Prostate gland (tissue), 2 donors: ENCODE data around the gene SSH2. TPM values are rescaled to one million over a fixed set of nuclear protein-coding genes. Genes with fewer than 3 reads are reported as not detected.
"Not testable (repeated sequence)": the region's sequence is repeated elsewhere in the genome, so short reads cannot be mapped to it uniquely, and the experiment has no call there.

ENCODE experiments used
- DNase-seq: peaks from one replicate; pipeline ENCODE4 v3.0.0-alpha.2; 2019; ENCODE audit warnings: low spot score
- H3K27ac ChIP-seq, 2 donors: fragments of 200-600 bp; sonication (generic); 2 replicates each; pipeline ENCODE4 v1.5.1; 2017 to 2019
- H3K27me3 ChIP-seq: fragments of 200-600 bp; sonication (generic); replicated peaks from 2 replicates; pipeline ENCODE4 v1.5.1; 2019; ENCODE audit not compliant: insufficient read depth
- H3K36me3 ChIP-seq, 2 donors: fragments of 200-600 bp; sonication (generic); 1 replicate in 1 of 2; 2 replicates in 1 of 2; pipeline versions ENCODE4 v1.5.1 to v1.8.1; 2017 to 2019
- H3K4me1 ChIP-seq: fragments of 200-600 bp; sonication (generic); replicated peaks from 2 replicates; pipeline ENCODE4 v1.5.1; 2019
- H3K4me3 ChIP-seq, 2 donors: fragments of 200-600 bp; sonication (generic); 2 replicates each; pipeline ENCODE4 v1.5.1; 2017 to 2019
- H3K9me3 ChIP-seq: fragments of 200-600 bp; sonication (generic); 2 replicates; pipeline ENCODE4 v1.5.1; 2017
- POLR2A ChIP-seq: fragments of 450-650 bp; IDR thresholded peaks from one replicate; pipeline ENCODE4 v1.6.1; 2016; ENCODE audit warnings: antibody characterized with exemption, mild to moderate bottlenecking
- POLR2AphosphoS5 ChIP-seq: sonication (generic); formaldehyde crosslinking; IDR thresholded peaks from one replicate; pipeline ENCODE4 v1.6.1; 2017; ENCODE audit warnings: antibody characterized with exemption
- WGBS: methylation state at CpG from one replicate; pipeline ENCODE4 v1.1.5; 2018; 5-methylcytosine and 5-hydroxymethylcytosine counted together
- intact Hi-C: fragments of 100-400 bp; cut with DNase I; formaldehyde crosslinking; loops from one replicate; pipeline ENCODE4 v1.14.2; 2022
- total RNA-seq, 2 donors: library from RNA; depleted of rRNA; stranded (reverse); fragments of >200 nt; gene quantifications; one replicate each; pipeline ENCODE4 v1.1.0, GENCODE V29; 2016
- TF ChIP-seq, protein P1 (sequence below), 4 experiments: fragments of 200-600 bp in 2 of 4; fragments of 450-650 bp in 2 of 4; sonication (generic) in 2 of 4; IDR thresholded peaks; 1 replicate in 3 of 4; 2 replicates in 1 of 4; pipeline ENCODE4 v1.5.1; 2016 to 2019; ENCODE audit warnings: antibody characterized with exemption in 4 of 4, mild to moderate bottlenecking in 2 of 4, moderate library complexity in 2 of 4

SSH2 gene
- total RNA-seq, 2 donors from 2014 or later: 10.1 to 27.5 TPM

DNA sequence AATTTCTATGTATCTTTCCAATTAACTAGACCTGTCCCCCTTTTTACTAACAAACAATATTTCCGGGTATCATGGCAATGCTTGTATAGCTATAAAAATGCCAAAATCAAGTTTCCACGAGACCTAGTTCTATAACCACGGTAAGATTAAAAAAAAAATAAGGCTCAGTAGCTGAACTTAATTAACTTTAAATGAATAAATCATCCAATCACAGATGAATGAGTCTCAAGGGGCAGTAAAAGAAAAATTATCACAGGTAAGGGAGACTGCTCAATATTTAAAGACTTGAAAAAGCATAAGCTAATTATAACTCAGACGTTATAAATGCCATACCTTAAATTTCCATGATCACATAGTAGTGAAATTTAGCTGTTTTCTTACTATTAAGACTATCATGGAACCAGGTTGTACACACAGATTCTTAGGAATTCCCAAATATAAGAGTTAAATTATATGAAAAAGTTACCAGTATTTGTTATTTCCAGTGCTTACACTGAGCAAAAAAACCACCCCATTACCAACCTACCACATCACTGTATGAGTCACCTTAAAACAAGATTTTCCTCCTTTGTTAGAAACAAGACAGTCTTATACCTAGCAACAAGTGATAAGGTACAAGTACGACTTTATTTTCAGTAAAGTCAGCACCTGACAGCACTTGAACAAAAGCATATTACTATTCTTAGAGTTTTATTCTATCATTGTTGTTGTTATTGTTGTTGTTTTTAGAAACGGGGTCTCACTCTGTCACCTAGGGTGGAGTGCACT, 20.6 kb downstream of the SSH2 start:
- H3K4me1 ChIP-seq: no peaks in the 10 kb centered on the region
- TF ChIP-seq POLR2AphosphoS5: no peak
- TF ChIP-seq POLR2A: no peak
- TF ChIP-seq, protein P1, sequence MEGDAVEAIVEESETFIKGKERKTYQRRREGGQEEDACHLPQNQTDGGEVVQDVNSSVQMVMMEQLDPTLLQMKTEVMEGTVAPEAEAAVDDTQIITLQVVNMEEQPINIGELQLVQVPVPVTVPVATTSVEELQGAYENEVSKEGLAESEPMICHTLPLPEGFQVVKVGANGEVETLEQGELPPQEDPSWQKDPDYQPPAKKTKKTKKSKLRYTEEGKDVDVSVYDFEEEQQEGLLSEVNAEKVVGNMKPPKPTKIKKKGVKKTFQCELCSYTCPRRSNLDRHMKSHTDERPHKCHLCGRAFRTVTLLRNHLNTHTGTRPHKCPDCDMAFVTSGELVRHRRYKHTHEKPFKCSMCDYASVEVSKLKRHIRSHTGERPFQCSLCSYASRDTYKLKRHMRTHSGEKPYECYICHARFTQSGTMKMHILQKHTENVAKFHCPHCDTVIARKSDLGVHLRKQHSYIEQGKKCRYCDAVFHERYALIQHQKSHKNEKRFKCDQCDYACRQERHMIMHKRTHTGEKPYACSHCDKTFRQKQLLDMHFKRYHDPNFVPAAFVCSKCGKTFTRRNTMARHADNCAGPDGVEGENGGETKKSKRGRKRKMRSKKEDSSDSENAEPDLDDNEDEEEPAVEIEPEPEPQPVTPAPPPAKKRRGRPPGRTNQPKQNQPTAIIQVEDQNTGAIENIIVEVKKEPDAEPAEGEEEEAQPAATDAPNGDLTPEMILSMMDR (IDR thresholded peaks at IDR 0.05): no peak
- no peaks in the 10 kb centered on the region for H3K9me3 ChIP-seq
- no peak overlapping the region for H3K4me3 ChIP-seq
- H3K27ac ChIP-seq: no peak overlapping the region
- intact Hi-C loops: no loop called here
- H3K36me3 ChIP-seq: no peaks in the 10 kb centered on the region
- 68% methylated on average over 6 of the region's 6 CpGs for WGBS
- no peak for DNase-seq
- no peaks in the 10 kb centered on the region for H3K27me3 ChIP-seq

DNA sequence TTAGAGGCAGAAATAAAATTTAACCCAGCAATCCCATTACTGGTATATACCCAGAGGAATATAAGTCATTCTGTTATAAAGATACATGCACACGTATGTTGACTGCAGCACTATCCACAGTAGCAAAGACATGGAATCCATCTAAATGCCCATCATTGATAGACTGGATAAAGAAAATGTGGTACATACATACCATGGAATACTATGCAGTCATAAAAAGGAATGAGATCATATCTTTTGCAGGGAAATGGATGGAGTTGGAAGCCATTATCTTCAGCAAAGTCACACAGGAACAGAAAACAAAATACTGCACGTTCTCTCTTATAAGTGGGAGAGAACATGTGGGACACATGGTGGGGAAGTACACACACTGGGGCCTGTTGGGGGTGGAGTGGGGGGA, 23.1 kb downstream of the SSH2 start:
- Histone ChIP-seq H3K9me3 (no peaks in the 10 kb centered on the region), H3K27me3 (no peaks in the 10 kb centered on the region), H3K27ac (no peak overlapping the region), H3K36me3 (no peaks in the 10 kb centered on the region), H3K4me1 (no peaks in the 10 kb centered on the region), H3K4me3 (no peak overlapping the region)
- intact Hi-C loops: no loop called here
- no peak for DNase-seq
- WGBS: 98% methylated on average over 2 of the region's 2 CpGs
- TF ChIP-seq POLR2AphosphoS5 (no peak), POLR2A (no peak)
- TF ChIP-seq, protein P1 (IDR thresholded peaks at IDR 0.05): no peak

DNA sequence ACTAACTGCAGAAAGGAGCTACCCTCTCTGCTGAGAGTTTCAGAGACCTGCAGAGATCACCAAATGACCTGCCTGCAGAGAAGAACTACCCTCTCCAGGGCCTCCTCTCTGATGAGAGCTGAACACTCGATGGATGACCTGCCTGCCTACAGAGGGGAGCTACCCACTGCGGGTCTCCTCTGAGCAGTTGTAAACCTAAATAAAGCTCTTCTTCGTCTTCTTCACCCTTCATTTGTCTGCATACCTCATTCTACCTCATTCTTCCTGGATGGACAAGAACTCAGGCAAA, 24.2 kb downstream of the SSH2 start:
- intact Hi-C loops: no loop called here
- no peak overlapping the region for H3K4me3 ChIP-seq
- DNase-seq: no peak
- 93% methylated on average over 3 of the region's 3 CpGs for WGBS
- H3K36me3 ChIP-seq: no peaks in the 10 kb centered on the region
- no peaks in the 10 kb centered on the region for H3K4me1 ChIP-seq
- TF ChIP-seq POLR2AphosphoS5: no peak
- TF ChIP-seq, protein P1 (IDR thresholded peaks at IDR 0.05): no peak
- TF ChIP-seq POLR2A: no peak
- H3K27me3 ChIP-seq: no peaks in the 10 kb centered on the region
- no peak overlapping the region for H3K27ac ChIP-seq
- H3K9me3 ChIP-seq: no peaks in the 10 kb centered on the region

DNA sequence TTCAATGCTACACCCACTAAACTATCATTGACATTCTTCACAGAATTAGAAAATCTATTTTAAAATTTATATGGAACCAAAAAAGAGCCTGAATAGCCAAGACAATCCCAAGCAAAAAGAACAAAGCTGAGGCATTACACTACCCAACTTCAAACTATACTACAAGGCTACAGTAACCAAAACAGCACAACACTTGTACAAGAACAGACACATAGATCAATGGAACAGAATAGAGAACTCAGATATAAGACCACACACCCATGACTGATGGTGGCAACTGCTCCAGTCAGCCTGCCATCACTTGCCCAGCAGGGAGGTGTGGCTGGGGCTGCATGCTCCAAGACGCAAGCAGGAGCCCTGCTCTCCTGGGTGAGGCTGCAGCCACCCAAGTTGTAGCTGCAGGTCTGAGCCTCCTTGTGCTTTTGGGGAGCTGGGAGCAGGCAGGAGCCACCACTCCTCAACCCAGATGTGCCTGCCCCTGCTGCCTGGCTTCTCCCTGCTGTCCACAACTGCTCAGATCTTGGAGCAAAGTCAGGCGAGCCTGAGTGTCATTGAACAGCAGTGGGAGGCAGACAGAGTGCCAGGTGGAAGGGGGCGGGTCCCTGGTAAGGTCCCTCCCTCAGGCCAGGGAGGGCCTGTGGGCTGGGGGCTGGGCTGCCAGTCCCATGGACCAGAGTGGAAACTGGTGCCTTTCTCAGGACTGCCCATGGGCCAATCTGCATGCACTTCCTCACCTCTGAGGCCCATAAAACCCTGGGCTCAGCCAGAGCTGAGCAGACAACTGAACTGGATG, 24.7 kb downstream of the SSH2 start:
- 98% methylated on average over 3 of the region's 3 CpGs for WGBS
- H3K36me3 ChIP-seq: no peaks in the 10 kb centered on the region
- no peak overlapping the region for H3K4me3 ChIP-seq
- no peak overlapping the region for H3K27ac ChIP-seq
- H3K4me1 ChIP-seq: no peaks in the 10 kb centered on the region
- no peak for DNase-seq
- H3K9me3 ChIP-seq: no peaks in the 10 kb centered on the region
- TF ChIP-seq POLR2A: no peak
- TF ChIP-seq, protein P1 (IDR thresholded peaks at IDR 0.05): no peak
- TF ChIP-seq POLR2AphosphoS5: no peak
- no peaks in the 10 kb centered on the region for H3K27me3 ChIP-seq
- intact Hi-C loops: no loop called here

DNA sequence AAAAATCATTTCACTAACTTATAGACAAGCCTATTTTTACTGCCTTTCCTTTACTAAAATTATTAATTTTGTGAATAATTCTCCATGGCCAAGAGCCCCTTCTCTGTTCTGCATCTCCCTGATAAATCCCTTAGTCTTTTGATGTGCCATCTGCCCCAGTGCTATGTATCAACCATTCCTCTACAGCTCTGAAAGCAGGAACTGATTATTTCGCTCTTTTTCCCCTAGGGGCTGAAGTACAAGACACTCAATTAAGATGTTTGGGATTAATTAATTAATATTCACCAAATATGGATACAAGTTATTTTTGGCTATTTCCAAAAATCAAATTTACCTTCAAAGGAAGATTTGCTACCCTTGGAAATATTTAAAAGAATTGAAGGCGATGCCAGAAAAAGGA, 26.6 kb downstream of the SSH2 start:
- Histone ChIP-seq H3K4me1 (no peaks in the 10 kb centered on the region), H3K27me3 (no peaks in the 10 kb centered on the region), H3K27ac (no peak overlapping the region), H3K4me3 (no peak overlapping the region), H3K9me3 (no peaks in the 10 kb centered on the region), H3K36me3 (no peaks in the 10 kb centered on the region)
- intact Hi-C loops: no loop called here
- DNase-seq: no peak
- 97% methylated on average over 2 of the region's 2 CpGs for WGBS
- TF ChIP-seq POLR2AphosphoS5: no peak
- TF ChIP-seq POLR2A: no peak
- TF ChIP-seq, protein P1 (IDR thresholded peaks at IDR 0.05): no peak

DNA sequence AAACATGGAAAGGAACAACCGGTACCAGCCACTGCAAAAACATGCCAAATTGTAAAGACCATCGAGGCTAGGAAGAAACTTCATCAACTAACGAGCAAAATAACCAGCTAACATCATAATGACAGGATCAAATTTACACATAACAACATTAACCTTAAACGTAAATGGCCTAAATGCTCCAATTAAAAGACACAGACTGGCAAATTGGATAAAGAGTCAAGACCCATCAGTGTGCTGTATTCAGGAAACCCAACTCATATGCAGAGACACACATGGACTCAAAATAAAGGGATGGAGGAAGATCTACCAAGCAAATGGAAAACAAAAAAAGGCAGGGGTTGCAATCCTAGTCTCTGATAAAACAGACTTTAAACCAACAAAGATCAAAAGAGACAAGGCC, 32.9 kb downstream of the SSH2 start:
- H3K36me3 ChIP-seq, H3K27me3 ChIP-seq, intact Hi-C loops, H3K4me1 ChIP-seq, H3K27ac ChIP-seq, DNase-seq, H3K4me3 ChIP-seq, H3K9me3 ChIP-seq: not testable (repeated sequence)
- WGBS: 90% methylated on average over 4 of the region's 4 CpGs
